Inferior parietal cortex (tissue), 1 donor: ENCODE measurements around the gene MAML2.

Source experiments
- DNase-seq: peaks from one replicate; pipeline ENCODE4 v3.0.0-alpha.2; 2016; ENCODE audit errors: extremely low spot score

Gene MAML2

GRCh38 chr11:96012086-96012824, 330.7 kb downstream of the MAML2 start:
- DNase-seq: peak; percentile 87

- no peak for DNase-seq
These were observed 332.3 kb downstream of the MAML2 start for GRCh38 chr11:96010683-96011082.

- DNase-seq: no peak
These were observed 334.8 kb downstream of the MAML2 start for GRCh38 chr11:96008161-96008720.

- DNase-seq: no peak
These were observed 337.0 kb downstream of the MAML2 start for GRCh38 chr11:96006037-96006436.

GRCh38 chr11:96004862-96005261, 338.1 kb downstream of the MAML2 start:
- no peak for DNase-seq

- DNase-seq: no peak
These were observed 340.2 kb downstream of the MAML2 start for GRCh38 chr11:96002754-96003290.

- DNase-seq: no peak
These were observed 340.7 kb downstream of the MAML2 start for GRCh38 chr11:96002339-96002738.

- DNase-seq: no peak
These were observed 342.0 kb downstream of the MAML2 start for GRCh38 chr11:96001037-96001436.

GRCh38 chr11:95999711-96000406, 343.1 kb downstream of the MAML2 start:
- no peak for DNase-seq

GRCh38 chr11:95996621-95997235, 346.3 kb downstream of the MAML2 start:
- DNase-seq: no peak

- no peak for DNase-seq
These were observed 348.7 kb downstream of the MAML2 start for GRCh38 chr11:95994329-95994728.

- no peak for DNase-seq
These were observed 349.3 kb downstream of the MAML2 start for GRCh38 chr11:95993438-95994298.

GRCh38 chr11:95991545-95991944, 351.4 kb downstream of the MAML2 start:
- no peak for DNase-seq

- DNase-seq: no peak
These were observed 351.9 kb downstream of the MAML2 start for GRCh38 chr11:95991101-95991500.

GRCh38 chr11:95989780-95990179, 353.2 kb downstream of the MAML2 start:
- DNase-seq: no peak

- no peak for DNase-seq
These were observed 353.9 kb downstream of the MAML2 start for GRCh38 chr11:95989076-95989605.

- DNase-seq: no peak
These were observed 357.7 kb downstream of the MAML2 start for GRCh38 chr11:95985174-95985808.

- no peak for DNase-seq
These were observed 358.9 kb downstream of the MAML2 start for GRCh38 chr11:95984072-95984471.

GRCh38 chr11:95977534-95978174, 365.3 kb downstream of the MAML2 start:
- no peak for DNase-seq

- DNase-seq: no peak
These were observed 366.4 kb downstream of the MAML2 start for GRCh38 chr11:95976550-95976949.
